HL-60/S4 (cell line): ENCODE measurements around the gene VMP1.
"Not testable (repeated sequence)": the region's sequence is repeated elsewhere in the genome, so short reads cannot be mapped to it uniquely, and the experiment has no call there.

ENCODE experiments used
- in situ Hi-C: fragments of 300-500 bp; cut with MboI; formaldehyde crosslinking; loops from 2 replicates; pipeline ENCODE4 v1.14.3; 2022; ENCODE audit warnings: low sequenced_read_pairs

The VMP1 gene

GRCh38 chr17:59775786-59776350, 68.4 kb downstream of the VMP1 start:
- in situ Hi-C loops, result no loop called here

GRCh38 chr17:59776577-59776976, 69.1 kb downstream of the VMP1 start:
- in situ Hi-C loops, result no loop called here

- in situ Hi-C loops, result no loop called here
These were observed 69.6 kb downstream of the VMP1 start for GRCh38 chr17:59777033-59777432.

GRCh38 chr17:59778996-59779395, 71.5 kb downstream of the VMP1 start:
- in situ Hi-C loops, result no loop called here

GRCh38 chr17:59779521-59779920, 72.1 kb downstream of the VMP1 start:
- in situ Hi-C loops, result no loop called here

GRCh38 chr17:59780548-59780947, 73.1 kb downstream of the VMP1 start:
- in situ Hi-C loops, result not testable (repeated sequence)

GRCh38 chr17:59783221-59784047, 76.0 kb downstream of the VMP1 start:
- in situ Hi-C loops, result no loop called here

GRCh38 chr17:59785091-59785799, 77.8 kb downstream of the VMP1 start:
- in situ Hi-C loops, result no loop called here

GRCh38 chr17:59786213-59786535, 78.7 kb downstream of the VMP1 start:
- in situ Hi-C loops, result no loop called here

GRCh38 chr17:59786536-59787319, 79.3 kb downstream of the VMP1 start:
- in situ Hi-C loops, result no loop called here

GRCh38 chr17:59789849-59790248, 82.4 kb downstream of the VMP1 start:
- in situ Hi-C loops, result not testable (repeated sequence)

GRCh38 chr17:59790418-59790817, 83.0 kb downstream of the VMP1 start:
- in situ Hi-C loops, result not testable (repeated sequence)

- in situ Hi-C loops, result no loop called here
These were observed 83.5 kb downstream of the VMP1 start for GRCh38 chr17:59790910-59791309.

- in situ Hi-C loops, result no loop called here
These were observed 84.4 kb downstream of the VMP1 start for GRCh38 chr17:59791603-59792457.

GRCh38 chr17:59792458-59792823, 85.0 kb downstream of the VMP1 start:
- in situ Hi-C loops, result not testable (repeated sequence)

- in situ Hi-C loops, result no loop called here
These were observed 85.8 kb downstream of the VMP1 start for GRCh38 chr17:59793205-59793604.

- in situ Hi-C loops, result no loop called here
These were observed 88.7 kb downstream of the VMP1 start for GRCh38 chr17:59796138-59796537.

- in situ Hi-C loops, result no loop called here
These were observed 89.3 kb downstream of the VMP1 start for GRCh38 chr17:59796785-59797205.

- in situ Hi-C loops, result no loop called here
These were observed 90.7 kb downstream of the VMP1 start for GRCh38 chr17:59798111-59798510.

- in situ Hi-C loops, result no loop called here
These were observed 93.1 kb downstream of the VMP1 start for GRCh38 chr17:59800530-59800942.
